HG03060 (cell line): ENCODE results near the gene RGPD3.
"Not testable (repeated sequence)": the region's sequence is repeated elsewhere in the genome, so short reads cannot be mapped to it uniquely, and the experiment has no call there.

Source experiments
- ATAC-seq: cut with Tn5 transposase; IDR thresholded peaks from one replicate; pipeline ENCODE4 v1.9.1; 2021; ENCODE audit warnings: low read depth, moderate number of reproducible peaks; ENCODE audit not compliant: unreplicated experiment

RGPD3 gene

DNA sequence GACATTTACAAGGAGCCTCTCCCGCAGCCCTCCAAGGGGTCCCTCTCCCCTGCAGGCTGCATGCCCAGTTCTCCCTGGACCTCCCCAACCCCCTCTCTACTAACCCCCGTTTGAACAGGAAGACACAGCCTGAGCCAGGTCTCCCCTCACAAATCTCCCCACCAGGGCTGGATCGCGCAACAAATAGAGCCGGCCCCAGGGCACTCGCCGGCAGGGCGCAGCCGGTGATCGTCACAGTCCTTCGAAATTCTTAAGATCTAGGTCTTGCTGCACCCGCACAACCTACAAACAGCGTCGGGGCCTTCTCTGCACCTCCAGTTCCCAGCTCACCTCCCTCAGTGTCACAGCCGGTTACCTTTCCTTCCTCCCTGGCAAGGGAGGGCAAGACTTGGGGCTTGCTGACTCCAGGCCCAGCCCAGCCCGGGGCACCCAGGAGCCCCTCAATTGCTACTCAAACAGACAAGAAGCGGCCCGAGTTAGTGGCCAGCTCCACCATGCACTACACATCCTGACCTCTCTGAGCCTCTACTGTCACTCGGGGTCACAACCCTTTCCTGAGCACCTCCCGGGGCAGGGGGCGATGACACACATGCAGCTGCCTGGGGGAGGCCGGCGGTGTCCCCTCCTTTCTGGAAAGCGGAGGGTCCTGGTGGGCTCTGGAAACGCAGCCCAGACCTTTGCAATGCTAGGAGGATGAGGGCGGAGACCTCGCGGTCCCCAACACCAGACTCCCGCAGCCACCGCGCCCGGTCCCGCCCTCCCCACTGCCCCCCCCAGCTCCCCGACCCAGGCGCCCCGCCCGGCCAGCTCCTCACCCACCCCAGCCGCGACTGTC, 18.6 kb upstream of the RGPD3 start, which contains the start of gene CD8B2:
TSS of gene CD8B2 (plus strand) at position 814 of the 835 bp plus-strand sequence. CDS start 63 bp downstream, outside the sequence.
- not testable (repeated sequence) for ATAC-seq

DNA sequence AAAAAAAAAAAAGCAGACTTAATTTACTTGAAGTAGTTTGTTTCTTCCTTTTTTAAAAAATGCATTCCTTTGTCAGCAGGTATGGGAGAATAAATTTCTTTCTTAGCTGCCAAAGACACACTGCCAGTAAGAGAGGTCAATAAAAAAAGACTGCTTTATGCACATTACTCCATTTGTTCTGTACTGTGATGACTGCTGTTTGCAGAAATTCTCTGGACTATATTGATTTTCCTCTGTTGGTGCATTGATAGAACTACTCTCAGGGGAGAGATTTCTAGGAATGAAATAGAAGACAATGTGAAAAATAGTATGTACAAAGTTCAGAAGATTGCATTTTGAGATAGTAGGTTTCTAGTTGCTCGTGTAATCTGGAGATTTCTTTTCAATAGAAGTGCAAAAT, 11.3 kb upstream of the RGPD3 start:
- not testable (repeated sequence) for ATAC-seq

DNA sequence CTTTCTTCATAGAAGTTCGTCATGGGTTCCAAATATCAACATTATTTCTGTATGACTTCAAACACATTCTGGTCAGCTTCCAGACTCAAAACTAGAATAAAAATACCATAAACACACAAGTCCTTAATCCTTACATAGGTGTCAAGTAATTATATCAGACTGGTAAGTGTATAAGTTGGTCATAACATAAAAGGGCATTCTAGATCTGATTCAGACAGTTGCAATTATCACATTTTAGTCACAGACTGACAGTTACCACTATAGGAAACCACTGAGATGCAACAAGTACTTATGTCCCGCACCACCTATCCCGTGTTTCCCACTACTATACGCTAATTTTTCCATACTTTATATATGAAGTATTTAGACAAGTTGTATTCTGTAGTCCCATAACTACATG, 9.4 kb upstream of the RGPD3 start:
- ATAC-seq = not testable (repeated sequence)

DNA sequence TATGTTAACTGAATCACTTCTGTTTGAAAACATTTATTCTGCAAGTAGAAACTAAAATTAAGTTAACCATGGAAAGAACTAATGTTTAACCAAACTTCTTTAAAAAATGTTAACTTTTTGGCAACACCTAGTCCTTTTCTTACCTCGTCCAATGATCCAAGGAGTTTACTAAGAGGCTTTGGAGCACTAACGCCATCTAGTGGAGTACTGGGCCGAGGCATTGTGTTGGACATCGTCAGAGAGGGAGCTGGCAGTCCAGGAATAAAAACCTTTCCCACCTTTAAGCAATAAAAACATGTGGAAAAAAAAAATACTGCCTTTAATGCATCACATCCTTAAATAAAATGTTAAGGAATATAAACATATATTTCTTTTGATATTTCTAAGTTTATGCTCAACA, 2.4 kb upstream of the RGPD3 start:
- not testable (repeated sequence) for ATAC-seq

DNA sequence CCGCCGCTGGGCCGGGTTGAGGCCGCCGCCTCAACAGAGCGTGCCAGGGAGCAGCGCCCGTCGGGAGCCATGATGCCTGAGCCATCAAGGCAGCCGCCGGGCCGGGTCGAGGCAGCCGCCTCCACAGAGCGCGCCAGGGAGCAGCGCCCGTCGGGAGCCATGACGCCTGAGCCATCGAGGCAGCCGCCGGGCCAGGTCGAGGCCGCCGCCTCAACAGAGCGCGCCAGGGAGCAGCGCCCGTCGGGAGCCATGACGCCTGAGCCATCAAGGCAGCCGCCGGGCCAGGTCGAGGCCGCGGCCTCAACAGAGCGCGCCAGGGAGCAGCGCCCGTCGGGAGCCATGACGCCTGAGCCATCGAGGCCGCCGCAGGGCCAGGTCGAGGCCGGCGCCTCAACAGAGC, 697 bp downstream of the RGPD3 start:
- not testable (repeated sequence) for ATAC-seq

DNA sequence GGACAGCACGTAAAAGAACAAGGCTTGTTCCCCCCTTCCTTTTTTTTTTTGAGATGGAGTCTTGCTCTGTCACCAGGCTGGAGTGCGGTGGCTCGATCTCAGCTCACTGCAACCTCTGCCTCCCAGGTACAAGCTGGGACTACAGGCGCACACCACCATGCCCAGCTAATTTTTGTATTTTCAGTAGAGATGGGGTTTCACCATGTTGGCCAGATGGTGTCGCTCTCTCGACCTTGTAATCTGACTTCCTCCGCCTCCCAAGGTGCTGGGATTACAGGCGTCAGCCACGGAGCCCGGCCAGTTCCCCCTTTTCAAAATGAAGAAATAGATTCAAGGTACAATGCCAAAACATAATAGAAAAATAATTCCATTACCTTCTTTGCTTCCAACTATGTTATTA, 6.3 kb downstream of the RGPD3 start:
- not testable (repeated sequence) for ATAC-seq

DNA sequence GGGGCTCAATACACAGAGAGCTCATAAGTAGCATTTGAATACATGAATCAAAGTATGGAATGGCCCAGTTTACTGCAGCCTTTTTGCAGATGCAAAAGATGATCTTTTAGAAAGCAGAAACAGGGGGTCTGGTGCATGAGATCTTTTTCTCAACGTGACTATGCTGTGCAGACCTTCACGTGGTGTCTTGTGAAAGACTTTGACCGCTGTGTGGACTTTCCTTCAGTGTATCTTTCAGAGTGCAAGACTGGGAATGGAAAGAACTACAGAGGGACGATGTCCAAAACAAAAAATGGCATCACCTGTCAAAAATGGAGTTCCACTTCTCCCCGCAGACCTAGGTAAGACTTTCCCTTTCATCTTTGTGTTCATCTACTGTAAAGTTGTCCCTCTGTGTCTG, 77.5 kb downstream of the RGPD3 start:
- not testable (repeated sequence) for ATAC-seq

DNA sequence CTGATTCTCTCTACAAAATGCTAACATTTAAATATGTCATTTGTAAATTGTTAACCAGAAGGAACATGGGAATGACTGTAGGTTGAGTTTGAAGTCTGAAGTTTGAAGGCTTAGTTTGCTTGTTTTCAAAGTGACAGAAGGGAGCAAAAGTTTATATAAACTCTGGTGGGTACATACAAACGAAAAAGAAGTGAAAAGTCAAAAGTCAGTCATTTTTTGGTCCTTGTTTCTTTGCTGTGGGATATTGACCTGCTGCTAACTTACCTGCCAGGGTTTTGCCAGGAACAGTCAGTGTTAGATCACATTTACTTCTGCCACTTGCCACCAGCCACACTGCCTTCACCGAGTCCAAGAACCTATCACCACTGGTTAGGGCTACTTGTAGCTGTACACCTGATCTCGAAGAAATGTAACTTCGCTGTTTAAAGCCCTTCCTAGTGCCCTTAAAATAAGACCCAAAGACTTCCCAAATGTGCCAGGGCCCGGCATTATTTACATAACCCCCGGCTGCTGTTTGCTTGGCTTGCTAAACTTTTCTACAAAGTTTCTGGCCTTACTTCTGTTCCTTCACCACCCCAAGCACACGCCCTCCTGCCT, 79.3 kb downstream of the RGPD3 start:
- ATAC-seq = not testable (repeated sequence)

DNA sequence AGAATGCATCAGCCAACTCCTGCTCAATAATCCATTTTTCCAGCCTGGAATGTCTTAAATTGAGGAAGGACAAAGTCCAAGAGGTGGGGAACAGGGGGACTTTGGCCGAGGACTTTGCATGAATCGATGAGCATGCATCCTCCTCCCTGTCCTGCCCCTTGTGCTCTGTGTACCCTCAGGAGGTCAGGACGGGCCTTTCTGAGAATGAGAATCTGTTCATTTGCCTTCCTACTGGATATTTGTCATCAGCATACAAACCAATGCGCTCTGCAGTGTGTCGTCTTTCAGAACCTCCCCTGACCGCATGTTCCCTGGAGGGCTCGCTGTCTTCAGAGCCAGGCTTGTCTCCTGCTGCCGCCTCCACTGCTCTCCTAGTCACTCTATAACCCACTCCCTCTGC, 83.7 kb downstream of the RGPD3 start:
- not testable (repeated sequence) for ATAC-seq

DNA sequence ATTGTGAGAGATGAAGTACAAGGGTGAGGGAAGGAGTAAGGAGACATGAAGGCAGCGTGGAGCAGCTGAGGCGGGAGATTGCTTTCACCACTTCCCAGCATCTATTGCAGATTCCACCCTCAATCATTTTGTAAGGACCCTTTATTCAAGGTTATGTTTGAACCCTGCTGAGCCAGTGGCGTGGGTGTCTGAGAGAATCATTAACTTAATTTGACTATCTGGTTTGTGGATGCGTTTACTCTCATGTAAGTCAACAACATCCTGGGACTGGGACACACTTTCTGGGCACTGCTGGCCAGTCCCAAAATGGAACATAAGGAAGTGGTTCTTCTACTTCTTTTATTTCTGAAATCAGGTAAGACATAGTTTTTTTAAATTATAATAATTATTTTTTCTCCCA, 86.3 kb downstream of the RGPD3 start:
- not testable (repeated sequence) for ATAC-seq

DNA sequence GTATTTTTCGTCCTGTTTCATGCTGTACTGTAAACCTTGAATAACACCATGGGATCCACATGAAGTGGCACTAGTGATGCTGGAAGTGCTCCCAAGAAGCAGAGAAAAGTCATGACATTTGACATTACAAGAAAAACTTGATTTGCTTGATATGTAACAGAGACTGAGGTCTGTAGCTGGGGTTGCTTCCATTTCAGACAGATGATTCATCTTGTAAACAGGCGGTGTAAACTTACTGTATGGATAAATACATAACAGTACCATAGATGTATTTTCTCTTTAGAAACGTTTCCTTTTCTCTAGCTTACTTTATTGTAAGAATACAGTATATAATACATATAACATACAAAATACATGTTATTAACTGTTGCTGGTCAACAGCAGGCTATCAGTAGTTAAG, 88.6 kb downstream of the RGPD3 start:
- not testable (repeated sequence) for ATAC-seq

DNA sequence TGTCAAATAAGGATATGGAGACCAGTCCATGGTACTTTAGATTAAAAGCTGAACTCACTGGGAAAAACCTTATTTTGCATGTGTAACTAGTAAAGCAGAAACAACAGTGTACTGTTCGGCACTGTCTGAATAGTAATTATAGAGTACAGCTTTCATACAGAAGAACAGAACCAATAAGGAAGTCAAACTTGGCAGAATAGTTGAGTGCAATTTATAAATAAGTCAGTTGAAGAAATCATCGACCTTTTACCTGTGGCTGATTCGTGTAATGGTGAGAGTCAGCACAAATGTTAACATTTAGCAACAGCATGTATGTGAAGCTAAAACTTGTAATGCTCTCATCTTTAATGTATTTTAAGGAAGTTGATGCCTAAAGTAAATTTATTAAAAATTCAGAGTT, 99.0 kb downstream of the RGPD3 start:
- not testable (repeated sequence) for ATAC-seq

DNA sequence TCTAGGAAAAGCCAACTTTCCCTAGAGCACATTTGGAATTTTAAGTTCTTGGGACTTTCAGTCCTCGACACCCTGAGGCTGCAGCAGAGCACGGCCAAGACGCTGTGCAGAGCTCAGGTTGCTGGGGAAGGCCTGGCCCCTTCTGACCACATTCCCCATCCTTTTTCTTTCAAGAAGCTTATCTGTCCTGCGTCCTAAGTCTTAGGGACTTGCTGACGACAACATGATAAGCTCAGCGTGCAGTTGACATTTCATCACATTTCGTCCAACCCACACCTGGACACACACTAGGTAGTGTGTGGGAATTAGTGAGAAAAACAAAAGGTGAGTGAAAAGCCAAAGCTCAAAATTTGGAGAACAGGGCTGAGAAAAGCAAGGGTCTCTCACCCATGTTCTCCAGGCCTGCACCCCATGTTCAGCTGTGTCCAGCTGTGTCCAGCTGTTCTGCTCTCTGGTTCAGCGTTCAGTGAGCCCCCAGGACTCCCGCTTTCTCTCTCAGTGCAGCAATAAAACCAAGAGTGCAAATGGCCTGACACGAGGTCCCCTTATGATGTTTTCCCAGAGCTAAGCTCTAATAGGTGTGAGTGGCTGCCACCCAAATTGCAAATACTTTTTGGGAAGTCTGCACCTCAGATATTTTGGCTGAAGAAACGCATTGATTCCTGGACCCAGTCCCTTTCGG, 101.9 kb downstream of the RGPD3 start:
- ATAC-seq = no peak

DNA sequence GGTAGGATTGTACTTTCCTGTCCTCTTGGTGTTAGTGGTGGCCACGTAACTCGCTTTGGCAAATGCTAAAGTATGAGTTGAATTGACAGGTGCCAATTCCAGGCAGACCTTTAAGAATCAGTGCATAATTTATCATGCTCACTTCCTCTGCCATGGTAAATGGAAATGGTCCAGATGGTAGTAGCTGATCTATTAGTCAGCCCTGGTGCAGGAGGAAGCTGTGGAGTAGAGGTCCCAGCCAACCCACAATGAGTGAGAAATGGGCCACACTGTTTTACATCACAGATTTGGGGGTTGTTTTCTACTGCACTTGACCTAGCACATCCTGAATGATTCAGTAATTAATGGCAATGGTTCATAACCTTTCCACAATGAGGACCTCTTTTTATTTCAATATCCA, 104.4 kb downstream of the RGPD3 start:
- ATAC-seq = no peak

DNA sequence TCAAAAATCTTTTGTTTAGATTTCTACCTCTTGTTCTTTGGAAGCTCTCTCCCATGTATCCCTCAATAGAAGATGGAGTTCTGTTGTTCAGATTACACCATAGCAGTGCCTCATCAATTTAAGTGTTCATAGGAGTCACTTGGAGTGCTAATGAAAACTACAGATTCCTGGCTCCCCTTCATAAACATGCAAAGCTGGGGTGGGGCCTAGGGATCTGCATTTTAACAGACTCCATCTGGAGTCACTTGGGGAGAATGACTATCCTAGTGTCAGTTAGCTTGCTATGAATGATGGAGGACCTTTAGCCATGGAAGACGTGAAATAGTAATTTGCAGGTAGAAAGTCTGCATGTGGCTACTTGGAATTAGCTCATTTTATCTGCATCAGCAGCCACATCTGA, 105.4 kb downstream of the RGPD3 start:
- ATAC-seq = no peak

DNA sequence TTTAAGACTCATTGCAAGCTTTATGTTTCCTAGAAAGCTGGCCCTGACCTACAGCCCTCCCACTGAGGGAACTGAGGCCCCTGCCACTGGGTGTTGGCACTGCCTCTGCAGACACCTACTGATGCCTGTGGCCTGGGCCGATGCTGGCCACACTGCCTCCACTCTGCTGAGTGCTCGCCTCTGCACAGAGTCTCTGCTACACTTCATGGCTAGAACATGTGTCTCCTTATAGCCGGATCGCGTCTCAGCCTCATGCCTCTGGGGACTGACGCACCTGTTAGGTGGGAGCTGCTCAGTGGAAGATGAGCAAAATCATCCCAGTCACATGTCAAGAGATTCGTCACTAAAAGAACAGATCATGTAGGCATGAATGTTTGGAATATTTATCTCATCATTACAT, 108.7 kb downstream of the RGPD3 start:
- no peak for ATAC-seq

DNA sequence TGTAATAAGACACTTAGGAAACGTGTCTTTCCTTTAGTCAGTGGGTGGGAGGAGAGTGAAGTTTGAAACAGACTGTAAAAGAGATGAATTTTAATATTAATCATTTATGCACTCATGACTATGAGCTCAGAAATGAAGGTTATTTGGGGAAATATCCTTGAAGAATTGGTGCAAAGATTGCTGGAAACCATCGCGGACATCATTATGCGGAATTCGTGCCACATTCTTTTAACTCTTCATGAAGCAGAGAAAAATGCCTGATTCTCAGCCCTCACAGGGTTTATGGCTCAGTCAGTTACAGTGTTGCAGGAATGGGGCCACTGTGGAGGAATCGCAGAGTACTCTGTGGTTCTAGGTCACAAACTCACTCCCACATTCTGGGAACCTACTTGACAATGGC, 109.7 kb downstream of the RGPD3 start:
- ATAC-seq = no peak

DNA sequence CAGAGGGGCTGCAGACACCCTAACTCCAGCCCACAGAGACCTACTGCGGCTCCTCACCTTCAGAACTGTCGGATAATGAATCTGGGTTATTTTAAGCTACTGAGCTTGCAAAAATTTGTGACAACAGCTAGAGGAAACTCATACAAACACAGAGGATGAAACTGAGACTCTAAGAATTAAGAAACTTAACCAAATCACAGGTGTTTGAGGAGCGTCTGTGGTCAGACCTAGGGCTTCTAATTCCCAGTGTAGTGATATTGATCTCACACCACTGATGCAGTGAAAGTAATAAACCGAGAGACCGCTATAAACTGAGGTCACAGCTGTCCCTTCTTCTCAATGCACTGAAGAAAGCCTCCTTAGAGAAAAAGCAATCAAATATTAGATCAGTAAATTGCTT, 110.1 kb downstream of the RGPD3 start:
- ATAC-seq = peak; percentile 91

DNA sequence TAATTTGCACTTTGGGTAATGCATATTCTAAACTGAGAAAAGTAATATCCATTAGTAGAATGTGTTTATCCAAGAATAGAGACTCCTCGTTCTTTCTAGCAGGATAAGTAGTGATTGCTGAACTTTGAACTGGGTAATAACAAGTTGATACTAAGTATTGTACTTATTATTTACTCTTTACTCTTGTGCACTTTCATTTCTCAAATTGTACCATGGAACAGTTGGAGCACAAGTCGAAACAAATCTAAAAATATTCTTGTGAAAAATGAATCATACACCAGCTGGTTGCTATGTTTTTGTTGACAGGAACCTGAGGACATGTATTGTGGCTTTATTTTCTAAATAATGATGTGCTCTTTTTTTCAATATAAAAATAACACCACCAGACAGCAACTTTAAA, 111.9 kb downstream of the RGPD3 start:
- ATAC-seq = peak; percentile 38

DNA sequence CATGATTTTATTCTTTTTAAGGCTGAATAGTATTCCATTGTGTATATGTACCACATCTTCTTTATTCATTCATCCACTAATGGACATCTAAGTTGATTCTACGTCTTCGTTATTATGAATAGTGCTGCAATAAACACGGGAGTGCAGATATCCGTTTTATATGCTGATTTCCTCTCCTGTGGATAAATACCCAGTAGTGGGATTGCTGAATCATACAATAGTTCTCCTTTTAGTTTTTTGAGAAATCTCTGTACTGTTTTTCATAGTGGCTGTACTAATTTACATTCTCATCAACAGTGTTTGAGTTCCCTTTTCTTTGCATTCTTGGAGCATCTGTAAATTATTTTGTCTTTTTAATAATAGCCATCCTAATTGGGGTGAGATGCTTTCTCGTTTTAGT, 114.5 kb downstream of the RGPD3 start:
- no peak for ATAC-seq

DNA sequence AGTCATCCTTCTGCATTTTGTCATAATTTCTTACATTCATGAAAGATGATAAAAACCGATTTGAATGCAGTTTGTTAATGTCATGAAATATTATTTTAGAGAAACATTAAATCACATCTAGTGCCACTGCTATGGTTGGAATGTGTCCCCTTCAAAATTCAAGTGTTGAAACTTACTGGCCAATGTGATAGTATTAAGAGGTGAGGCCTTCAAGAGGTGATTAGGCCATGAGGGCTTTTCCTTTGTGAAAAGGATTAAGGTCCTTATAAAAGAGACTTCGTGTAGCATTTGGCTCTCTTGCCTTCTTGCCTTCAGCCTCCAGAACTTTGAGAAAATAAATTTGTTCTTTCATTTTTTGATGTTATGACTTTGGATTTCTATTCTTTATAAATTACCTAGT, 117.2 kb downstream of the RGPD3 start:
- ATAC-seq = no peak
